Right atrium auricular region (tissue), 2 donors: ENCODE results near the gene ABCB11. TPM values are rescaled to one million over a fixed set of nuclear protein-coding genes. Genes with fewer than 3 reads are reported as not detected.

Source experiments
- DNase-seq: peaks from one replicate; pipeline ENCODE4 v3.0.0-alpha.2; 2019; ENCODE audit warnings: low spot score
- H3K27ac ChIP-seq, 2 donors: fragments of 200-600 bp; sonication (generic); 1 replicate in 1 of 2; 2 replicates in 1 of 2; pipeline ENCODE4 v1.5.1; 2016 to 2019
- H3K27me3 ChIP-seq, 2 donors: fragments of 200-600 bp; sonication (generic); one replicate each; pipeline versions ENCODE4 v1.5.1 to v1.6.0; 2017 to 2019
- H3K36me3 ChIP-seq: fragments of 200-600 bp; sonication (generic); one replicate; pipeline ENCODE4 v1.5.1; 2016
- H3K4me1 ChIP-seq, 2 donors: fragments of 200-600 bp; sonication (generic); one replicate each; pipeline versions ENCODE4 v1.5.1 to v1.6.0; 2017 to 2019
- H3K4me3 ChIP-seq, 2 donors: fragments of 200-600 bp; sonication (generic); 1 replicate in 1 of 2; 2 replicates in 1 of 2; pipeline ENCODE4 v1.5.1; 2017 to 2019; ENCODE audit warnings: mild to moderate bottlenecking in 1 of 2, moderate library complexity in 1 of 2
- H3K9me3 ChIP-seq, 2 donors: fragments of 200-600 bp; sonication (generic); one replicate each; pipeline ENCODE4 v1.5.1; 2019
- total RNA-seq, 2 donors: library from RNA; depleted of rRNA; stranded (reverse); fragments of >200 nt; gene quantifications; one replicate each; pipeline ENCODE4 v1.1.0, GENCODE V29; 2016
- TF ChIP-seq, protein P1 (sequence below), 2 donors: fragments of 200-600 bp; sonication (generic); IDR thresholded peaks; one replicate each; pipeline ENCODE4 v1.5.1; 2019; ENCODE audit warnings: antibody characterized with exemption in 2 of 2

ABCB11 gene
- total RNA-seq, 2 donors from 2014 or later = 0.12 to 0.33 TPM

GRCh38 chr2:169009865-169010579, 21.1 kb downstream of the ABCB11 start:
- no peaks in the 10 kb centered on the region for H3K4me1 ChIP-seq
- H3K4me3 ChIP-seq = no peak overlapping the region
- no peaks in the 10 kb centered on the region for H3K9me3 ChIP-seq
- H3K36me3 ChIP-seq = no peaks in the 10 kb centered on the region
- H3K27me3 ChIP-seq = no peaks in the 10 kb centered on the region
- DNase-seq = no peak
- no peak overlapping the region for H3K27ac ChIP-seq
- TF ChIP-seq, protein P1, sequence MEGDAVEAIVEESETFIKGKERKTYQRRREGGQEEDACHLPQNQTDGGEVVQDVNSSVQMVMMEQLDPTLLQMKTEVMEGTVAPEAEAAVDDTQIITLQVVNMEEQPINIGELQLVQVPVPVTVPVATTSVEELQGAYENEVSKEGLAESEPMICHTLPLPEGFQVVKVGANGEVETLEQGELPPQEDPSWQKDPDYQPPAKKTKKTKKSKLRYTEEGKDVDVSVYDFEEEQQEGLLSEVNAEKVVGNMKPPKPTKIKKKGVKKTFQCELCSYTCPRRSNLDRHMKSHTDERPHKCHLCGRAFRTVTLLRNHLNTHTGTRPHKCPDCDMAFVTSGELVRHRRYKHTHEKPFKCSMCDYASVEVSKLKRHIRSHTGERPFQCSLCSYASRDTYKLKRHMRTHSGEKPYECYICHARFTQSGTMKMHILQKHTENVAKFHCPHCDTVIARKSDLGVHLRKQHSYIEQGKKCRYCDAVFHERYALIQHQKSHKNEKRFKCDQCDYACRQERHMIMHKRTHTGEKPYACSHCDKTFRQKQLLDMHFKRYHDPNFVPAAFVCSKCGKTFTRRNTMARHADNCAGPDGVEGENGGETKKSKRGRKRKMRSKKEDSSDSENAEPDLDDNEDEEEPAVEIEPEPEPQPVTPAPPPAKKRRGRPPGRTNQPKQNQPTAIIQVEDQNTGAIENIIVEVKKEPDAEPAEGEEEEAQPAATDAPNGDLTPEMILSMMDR (IDR thresholded peaks at IDR 0.05) = no peak

DNA sequence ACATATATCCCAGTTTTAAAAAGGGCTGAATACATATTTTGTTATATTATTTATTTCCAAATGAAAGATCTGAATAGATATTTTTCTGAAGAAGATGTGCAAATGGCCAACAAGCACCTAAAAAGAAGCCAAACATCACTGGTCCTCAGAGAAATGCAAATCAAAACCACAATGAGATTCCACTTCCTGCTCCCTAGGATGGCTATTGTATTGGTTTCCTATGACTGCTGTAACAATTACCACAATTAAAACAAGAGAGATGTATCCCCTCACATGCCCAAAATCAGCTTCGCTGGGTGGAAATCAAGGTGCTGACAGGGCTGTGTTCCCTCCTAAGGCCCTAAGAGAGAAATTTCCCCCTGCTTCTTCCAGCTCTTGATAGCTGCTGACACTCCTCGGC, 23.2 kb downstream of the ABCB11 start:
- H3K27me3 ChIP-seq = no peaks in the 10 kb centered on the region
- H3K4me1 ChIP-seq = no peaks in the 10 kb centered on the region
- TF ChIP-seq, protein P1 (IDR thresholded peaks at IDR 0.05) = no peak
- H3K9me3 ChIP-seq = no peaks in the 10 kb centered on the region
- no peak overlapping the region for H3K27ac ChIP-seq
- no peaks in the 10 kb centered on the region for H3K36me3 ChIP-seq
- H3K4me3 ChIP-seq = no peak overlapping the region
- no peak for DNase-seq

DNA sequence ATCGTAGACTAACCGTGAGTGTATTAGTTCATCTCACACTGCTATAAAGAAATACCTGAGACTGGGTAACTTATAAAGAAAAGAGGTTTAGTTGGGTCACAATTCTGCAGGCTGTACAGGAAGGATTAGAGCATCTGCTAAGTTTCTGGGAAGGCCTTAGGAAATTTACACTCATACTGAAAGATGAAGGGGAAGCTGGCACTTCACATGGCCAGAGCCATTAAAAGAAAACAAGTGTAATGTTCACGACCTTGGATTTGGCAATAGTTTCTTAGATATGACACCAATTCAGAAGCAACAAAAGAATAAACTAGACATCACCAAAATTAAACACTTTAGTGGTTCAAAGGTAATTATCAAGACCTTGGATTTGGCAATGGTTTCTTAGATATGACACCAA, 23.8 kb downstream of the ABCB11 start:
- Histone ChIP-seq H3K27ac (no peak overlapping the region), H3K4me1 (no peaks in the 10 kb centered on the region), H3K36me3 (no peaks in the 10 kb centered on the region), H3K9me3 (no peaks in the 10 kb centered on the region), H3K4me3 (no peak overlapping the region), H3K27me3 (no peaks in the 10 kb centered on the region)
- no peak for DNase-seq
- TF ChIP-seq, protein P1 (IDR thresholded peaks at IDR 0.05) = no peak

DNA sequence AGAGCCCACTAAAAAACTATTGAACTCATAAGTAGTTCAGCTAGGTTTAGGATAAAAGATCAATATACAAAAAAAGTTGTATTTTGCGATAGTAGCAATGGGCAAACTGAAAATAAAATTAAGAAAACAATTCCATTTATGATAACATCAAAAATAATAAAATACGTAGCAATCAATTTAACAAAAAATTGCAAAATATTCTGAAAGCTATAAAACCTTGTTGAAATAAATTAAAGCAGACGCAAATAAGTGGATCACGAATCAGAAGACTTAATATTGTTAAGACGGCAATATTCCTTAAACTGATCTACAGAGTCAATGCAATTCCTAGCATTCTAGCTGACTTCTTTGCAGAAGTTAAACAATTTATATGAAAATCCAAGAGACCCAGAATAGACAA, 24.5 kb downstream of the ABCB11 start:
- Histone ChIP-seq H3K4me3 (no peak overlapping the region), H3K9me3 (no peaks in the 10 kb centered on the region), H3K4me1 (no peaks in the 10 kb centered on the region), H3K27me3 (no peaks in the 10 kb centered on the region), H3K36me3 (no peaks in the 10 kb centered on the region), H3K27ac (no peak overlapping the region)
- no peak for DNase-seq
- TF ChIP-seq, protein P1 (IDR thresholded peaks at IDR 0.05) = no peak

DNA sequence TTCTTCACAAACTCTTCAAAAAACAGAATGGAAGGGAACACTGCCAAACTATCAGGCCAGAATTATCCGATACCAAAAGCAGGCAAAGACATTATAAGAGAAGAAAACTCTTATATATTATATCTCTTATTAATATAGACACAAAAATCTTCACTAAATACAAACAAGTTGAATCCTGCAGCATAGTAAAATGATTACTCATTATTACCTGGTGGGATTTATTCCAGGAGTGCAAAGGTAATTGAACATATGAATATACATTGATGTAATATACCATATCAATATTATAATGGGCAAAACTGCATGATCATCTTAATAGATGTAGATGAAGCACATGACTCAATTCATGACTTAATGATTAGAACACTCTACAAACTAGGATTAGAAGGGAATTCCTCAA, 25.1 kb downstream of the ABCB11 start:
- TF ChIP-seq, protein P1 (IDR thresholded peaks at IDR 0.05) = no peak
- DNase-seq = no peak
- Histone ChIP-seq H3K36me3 (no peaks in the 10 kb centered on the region), H3K27ac (no peak overlapping the region), H3K4me1 (no peaks in the 10 kb centered on the region), H3K27me3 (no peaks in the 10 kb centered on the region), H3K4me3 (no peak overlapping the region), H3K9me3 (no peaks in the 10 kb centered on the region)

- H3K4me3 ChIP-seq = no peak overlapping the region
- H3K9me3 ChIP-seq = no peaks in the 10 kb centered on the region
- no peaks in the 10 kb centered on the region for H3K4me1 ChIP-seq
- no peaks in the 10 kb centered on the region for H3K36me3 ChIP-seq
- TF ChIP-seq, protein P1 (IDR thresholded peaks at IDR 0.05) = no peak
- no peak overlapping the region for H3K27ac ChIP-seq
- DNase-seq = no peak
- H3K27me3 ChIP-seq = no peaks in the 10 kb centered on the region
These were observed 26.0 kb downstream of the ABCB11 start for GRCh38 chr2:169005080-169005598.
